Measurements from ENCODE around the gene LRRC47. TPM values are rescaled to one million over a fixed set of nuclear protein-coding genes. Genes with fewer than 3 reads are reported as not detected.

Gene LRRC47
- total RNA-seq, 2 donors from 2014 or later = 31.9 to 42.7 TPM

GRCh38 chr1:3799976-3800685 is 3.8 kb upstream of the LRRC47 start:
- Histone ChIP-seq H3K4me1 (peaks cover 2% of the 10 kb centered on the region), H3K9ac (ENCODE audit: low read depth in 2 of 2, low read length in 2 of 2) (no peak overlapping the region), H3K27me3 (no peaks in the 10 kb centered on the region), H3K27ac (no peak overlapping the region), H3K4me3 (no peak overlapping the region), H3K9me3 (no peaks in the 10 kb centered on the region), H3K36me3 (no peaks in the 10 kb centered on the region)
- intact Hi-C loops (cut with DNase I) = no loop called here
- TF ChIP-seq CTCF (IDR thresholded peaks at IDR 0.05) = no peak
- no peak for DNase-seq

DNA sequence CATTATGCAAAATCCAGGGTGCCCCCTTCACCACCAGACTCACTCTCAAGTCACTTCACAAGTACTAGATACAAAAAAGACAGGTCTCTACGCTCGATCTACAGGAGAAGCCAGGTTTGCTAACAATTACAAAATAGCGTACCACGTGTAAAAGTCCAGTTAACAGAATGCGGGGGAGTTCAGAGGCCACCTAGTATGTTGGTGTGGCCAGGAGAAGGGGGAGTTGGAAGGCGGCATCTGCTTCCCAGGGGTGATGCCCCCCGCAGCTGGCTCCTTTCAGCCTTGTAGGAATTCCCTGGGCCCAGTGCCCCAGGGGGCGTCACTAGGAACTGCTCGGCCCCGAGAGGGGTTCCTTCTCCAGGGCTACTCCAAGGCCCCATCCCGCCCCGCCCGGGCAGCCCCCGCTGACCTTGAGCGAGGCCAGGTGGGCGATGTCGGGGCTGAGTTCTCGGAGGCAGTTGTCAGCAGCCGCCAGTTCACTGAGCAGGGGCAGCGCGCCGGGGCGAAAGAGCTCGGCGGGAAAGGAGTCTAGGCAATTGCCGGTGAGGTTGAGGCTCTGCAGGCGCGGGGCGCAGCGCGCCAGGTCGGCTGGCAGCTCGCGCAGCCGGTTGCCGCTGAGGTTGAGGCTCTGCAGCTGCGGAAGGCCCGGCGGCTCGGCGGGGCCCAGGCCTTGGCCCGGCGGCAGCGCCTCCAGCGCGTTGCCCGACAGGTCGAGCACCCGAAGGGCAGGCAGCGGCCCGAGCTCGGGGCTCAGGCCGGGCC is 664 bp downstream of the LRRC47 start:
- Histone ChIP-seq H3K4me3 (peak overlapping the region; percentile 86), H3K36me3 (no peaks in the 10 kb centered on the region), H3K4me1 (peaks cover 13% of the 10 kb centered on the region), H3K9ac (ENCODE audit: low read depth in 2 of 2, low read length in 2 of 2) (peak overlapping the region; percentile 81 to 89), H3K9me3 (no peaks in the 10 kb centered on the region), H3K27ac (no peak overlapping the region), H3K27me3 (no peaks in the 10 kb centered on the region)
- DNase-seq = no peak
- TF ChIP-seq CTCF (IDR thresholded peaks at IDR 0.05) = no peak
- intact Hi-C loops (cut with DNase I) = no loop called here

DNA sequence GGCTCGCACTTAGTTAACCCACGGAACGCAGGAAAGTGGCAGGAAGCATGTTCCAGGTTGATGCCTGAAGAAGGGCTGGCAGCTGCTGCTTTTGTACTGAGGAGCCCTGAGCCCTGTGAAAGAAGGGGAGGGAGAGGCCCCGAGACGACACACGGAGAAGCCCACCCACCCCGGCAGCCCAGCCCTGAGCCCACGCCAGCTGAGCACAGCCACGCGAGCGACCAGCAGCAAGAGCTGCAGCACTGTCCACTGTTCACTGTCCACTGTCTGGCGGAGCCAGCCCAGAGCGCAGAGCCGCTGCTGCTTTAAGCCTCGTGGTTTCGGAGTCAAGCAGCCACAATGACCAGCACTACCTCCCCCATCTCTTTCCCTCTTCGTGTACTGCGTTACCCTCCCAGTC is 5.3 kb downstream of the LRRC47 start:
- no peak overlapping the region for H3K27ac ChIP-seq
- no peak overlapping the region for H3K4me3 ChIP-seq
- H3K4me1 ChIP-seq = peaks cover 13% of the 10 kb centered on the region
- no peaks in the 10 kb centered on the region for H3K27me3 ChIP-seq
- DNase-seq = no peak
- no peak overlapping the region for H3K9ac ChIP-seq (ENCODE audit: low read depth in 2 of 2, low read length in 2 of 2)
- no peaks in the 10 kb centered on the region for H3K36me3 ChIP-seq
- intact Hi-C loops (cut with DNase I) = no loop called here
- H3K9me3 ChIP-seq = no peaks in the 10 kb centered on the region
- TF ChIP-seq CTCF (IDR thresholded peaks at IDR 0.05) = no peak

DNA sequence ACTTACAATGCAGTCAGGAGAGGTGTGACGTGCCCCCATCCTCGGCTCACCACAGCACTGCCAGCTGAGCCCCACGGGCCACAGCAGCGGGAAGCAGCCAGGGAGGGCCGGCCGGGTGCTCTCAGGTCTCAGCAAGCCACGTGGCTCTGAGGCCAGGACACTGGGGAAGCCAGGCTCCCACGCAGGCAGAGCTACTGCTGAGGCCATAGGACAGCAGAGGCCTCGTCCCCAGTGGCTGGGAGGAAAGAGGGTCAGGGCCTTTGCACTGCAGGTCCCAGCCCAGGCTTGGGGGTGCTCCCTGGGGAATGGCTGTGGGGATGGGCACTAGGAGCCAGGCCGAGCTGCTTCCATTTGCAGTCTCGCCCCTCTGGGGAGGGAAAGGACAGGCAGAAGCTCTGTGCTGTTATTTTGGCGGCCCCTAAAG is 5.8 kb downstream of the LRRC47 start:
- Histone ChIP-seq H3K4me1 (peaks cover 13% of the 10 kb centered on the region), H3K4me3 (no peak overlapping the region), H3K9me3 (no peaks in the 10 kb centered on the region), H3K9ac (ENCODE audit: low read depth in 2 of 2, low read length in 2 of 2) (no peak overlapping the region), H3K36me3 (no peaks in the 10 kb centered on the region), H3K27me3 (no peaks in the 10 kb centered on the region), H3K27ac (no peak overlapping the region)
- no peak for TF ChIP-seq CTCF (IDR thresholded peaks at IDR 0.05)
- no peak for DNase-seq
- intact Hi-C loops (cut with DNase I) = no loop called here

DNA sequence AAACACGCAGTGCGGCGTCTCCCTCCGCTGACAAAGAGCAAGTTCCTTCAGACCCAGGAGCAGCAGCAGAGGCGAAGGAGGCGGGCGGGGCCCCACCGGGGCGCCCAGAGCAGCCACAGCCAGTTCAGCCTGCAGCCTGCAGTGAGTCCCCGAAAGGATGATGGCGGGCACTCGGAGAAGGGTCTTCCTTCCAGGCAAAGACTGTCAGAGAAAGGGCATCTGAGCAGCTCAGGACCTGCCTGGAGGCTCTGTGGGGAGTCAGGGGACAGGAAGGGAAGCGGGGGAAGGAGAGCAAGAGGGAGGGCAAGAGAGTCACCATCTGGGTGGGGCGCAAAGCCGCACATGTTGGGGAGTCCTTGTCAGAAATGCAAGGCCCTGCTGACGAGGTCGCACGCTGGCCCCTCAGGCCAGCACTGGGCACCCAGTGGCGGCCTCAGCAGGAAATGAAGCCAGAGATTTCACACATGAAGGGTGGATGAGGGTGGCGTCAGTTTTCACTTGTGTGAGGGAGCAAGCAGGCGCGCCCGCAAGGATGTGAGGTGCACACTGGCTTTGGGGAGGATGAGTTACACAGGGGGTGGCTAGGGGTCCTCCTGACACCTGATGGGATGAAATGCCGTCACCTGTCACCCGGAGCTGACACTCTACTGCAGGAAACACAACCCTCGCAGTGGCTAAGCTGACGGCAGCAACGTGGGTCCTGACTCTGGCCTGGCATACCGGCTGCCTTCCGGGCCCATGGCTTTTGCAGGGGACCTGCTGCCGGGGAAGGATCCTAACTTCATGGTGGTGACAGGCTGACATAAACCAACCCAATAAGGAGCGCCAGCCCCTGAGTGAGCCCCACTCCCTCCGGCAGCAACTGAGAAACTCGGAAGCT is 6.6 kb downstream of the LRRC47 start:
- no peaks in the 10 kb centered on the region for H3K27me3 ChIP-seq
- no peaks in the 10 kb centered on the region for H3K9me3 ChIP-seq
- TF ChIP-seq CTCF (IDR thresholded peaks at IDR 0.05) = no peak
- no peak overlapping the region for H3K27ac ChIP-seq
- H3K4me3 ChIP-seq = no peak overlapping the region
- intact Hi-C loops (cut with DNase I) = no loop called here
- H3K4me1 ChIP-seq = peaks cover 8% of the 10 kb centered on the region
- DNase-seq = no peak
- no peak overlapping the region for H3K9ac ChIP-seq (ENCODE audit: low read depth in 2 of 2, low read length in 2 of 2)
- no peaks in the 10 kb centered on the region for H3K36me3 ChIP-seq

Measured in colonic mucosa (tissue), 4 donors.